Raji (cell line): ENCODE measurements around the gene IQSEC3.

Experiments used
- POLR2A ChIP-seq: IDR thresholded peaks from 2 replicates; pipeline ENCODE4 v1.6.1; 2011; ENCODE audit warnings: low read depth, low read length, control low read depth; ENCODE audit not compliant: insufficient read depth

IQSEC3 gene

DNA sequence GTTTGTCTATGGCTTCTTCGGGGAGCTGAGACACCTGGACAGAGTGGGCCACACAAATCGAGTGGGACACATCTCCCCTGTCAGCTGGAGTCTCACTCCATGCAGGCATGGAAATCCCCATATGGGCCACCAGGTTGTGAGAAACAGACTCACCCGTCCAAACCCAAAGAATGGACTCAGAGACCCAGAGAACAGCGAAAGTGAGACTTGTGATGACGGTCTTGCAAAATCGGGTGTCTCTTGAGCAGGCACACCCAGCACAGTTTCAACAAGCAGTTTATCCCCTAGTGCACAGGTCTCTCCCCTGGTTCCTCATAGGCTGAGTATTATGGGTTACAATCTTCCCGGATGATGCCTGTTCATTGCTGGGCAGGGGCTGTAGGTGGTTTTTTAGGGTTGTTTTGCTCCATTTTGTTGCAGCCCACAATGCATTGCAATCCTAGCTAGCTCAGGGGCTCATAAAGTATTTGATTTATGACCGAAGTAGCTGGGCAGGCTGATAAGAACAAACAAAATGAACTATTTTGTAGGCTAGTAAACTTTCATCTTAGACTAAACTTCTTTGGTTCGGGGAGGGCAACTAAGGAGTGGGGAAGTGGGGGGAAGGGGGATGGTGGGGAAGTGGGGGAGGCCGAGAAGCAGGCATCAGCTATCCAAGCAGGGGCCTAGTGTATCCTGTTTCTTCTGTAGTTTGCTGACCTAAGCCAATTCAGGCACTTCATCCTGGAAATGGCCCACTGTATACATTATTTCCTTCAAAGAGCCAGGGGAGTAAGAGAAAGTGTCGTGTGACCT lies 45.3 kb downstream of the IQSEC3 start:
- TF ChIP-seq POLR2A = no peak

DNA sequence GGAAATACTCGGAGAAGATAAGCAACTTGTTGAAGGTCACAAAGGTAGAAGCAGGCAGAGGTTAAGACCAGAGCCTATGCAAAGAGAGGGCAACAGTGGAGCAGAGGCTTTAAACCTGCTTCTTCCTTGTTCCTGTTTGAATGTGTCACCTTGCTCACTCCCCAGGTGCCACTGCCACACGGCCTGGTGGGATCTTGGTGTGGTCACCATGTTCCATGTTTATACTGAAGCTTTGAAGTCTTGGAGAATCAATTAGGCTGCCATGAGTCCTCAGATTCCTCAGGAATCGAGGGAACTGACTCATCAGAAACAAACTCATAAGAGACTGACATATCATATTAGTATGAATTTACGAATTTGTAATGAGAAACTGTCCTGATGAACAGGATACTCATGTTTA lies 46.8 kb downstream of the IQSEC3 start:
- no peak for TF ChIP-seq POLR2A

GRCh38 chr12:114626-115211 lies 48.2 kb downstream of the IQSEC3 start:
- no peak for TF ChIP-seq POLR2A

- TF ChIP-seq POLR2A = no peak
Observed at GRCh38 chr12:115518-115917, 49.0 kb downstream of the IQSEC3 start.

DNA sequence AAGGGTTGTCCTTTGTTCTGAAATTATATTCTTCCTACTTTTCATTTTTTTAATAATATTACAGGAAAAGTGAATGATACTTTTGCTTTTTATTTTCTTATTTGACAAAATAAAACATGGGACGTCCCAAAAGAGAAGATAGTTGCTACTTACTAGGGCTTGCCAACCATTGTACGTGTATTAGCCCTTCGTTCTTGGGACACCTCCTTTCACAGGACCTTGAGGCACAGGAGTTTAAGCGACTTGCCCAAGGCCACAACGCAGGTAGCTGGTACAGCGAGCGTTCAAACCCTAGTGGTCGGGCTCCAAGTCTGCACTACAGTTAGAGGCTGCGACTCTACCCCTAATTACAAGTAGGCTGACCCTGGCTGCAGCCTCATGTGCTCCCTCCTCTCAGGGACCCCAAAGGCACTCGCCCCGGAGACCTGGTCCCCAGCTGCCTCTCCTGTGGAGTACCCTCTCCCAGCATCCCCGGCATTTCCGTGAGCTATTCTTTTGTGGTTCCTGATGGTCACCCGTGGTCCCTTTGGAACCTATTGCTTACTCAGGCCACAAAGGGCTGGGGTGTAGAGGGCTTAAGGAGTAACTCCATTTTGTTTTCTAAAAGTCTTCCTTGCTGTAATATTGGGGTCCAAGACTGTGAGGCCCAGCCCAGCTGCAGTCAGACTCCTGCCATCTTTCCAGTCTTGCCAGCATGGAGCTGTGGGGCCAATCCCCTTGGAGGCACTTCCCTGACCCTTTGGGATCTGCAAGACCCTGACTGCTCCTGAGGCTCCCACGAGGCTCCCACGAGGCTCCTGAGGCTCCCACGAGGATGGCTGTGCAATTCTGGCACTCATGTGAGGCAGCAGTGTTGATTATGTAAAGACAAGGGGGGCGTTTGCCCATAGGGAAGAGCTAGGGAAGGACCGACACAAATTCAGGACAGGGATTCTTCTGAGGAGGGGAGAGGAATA lies 49.7 kb downstream of the IQSEC3 start:
- TF ChIP-seq POLR2A = no peak

DNA sequence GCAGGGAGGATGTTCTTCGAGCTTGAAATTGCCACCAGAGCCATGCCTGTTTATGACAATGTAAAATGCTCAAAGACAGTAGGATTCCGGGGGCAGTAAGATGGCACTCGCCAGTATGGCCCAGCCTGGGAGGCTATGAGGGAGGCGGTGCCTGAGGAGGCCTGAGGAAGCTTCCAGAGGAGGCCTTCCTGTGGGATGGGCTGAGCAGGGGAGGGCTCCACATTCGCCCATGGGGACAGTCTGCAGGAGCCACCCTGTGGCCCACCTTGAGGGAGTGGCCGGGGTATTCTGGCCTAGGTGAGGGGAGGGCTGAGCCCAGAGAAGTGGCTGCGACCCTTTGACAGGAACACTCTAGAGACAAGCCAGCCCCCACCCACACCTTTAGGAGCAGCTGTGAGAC lies 50.7 kb downstream of the IQSEC3 start:
- TF ChIP-seq POLR2A = no peak

- TF ChIP-seq POLR2A = no peak
Observed at GRCh38 chr12:117816-118345, 51.3 kb downstream of the IQSEC3 start.

- TF ChIP-seq POLR2A = no peak
Observed at GRCh38 chr12:118591-118990, 52.0 kb downstream of the IQSEC3 start.

DNA sequence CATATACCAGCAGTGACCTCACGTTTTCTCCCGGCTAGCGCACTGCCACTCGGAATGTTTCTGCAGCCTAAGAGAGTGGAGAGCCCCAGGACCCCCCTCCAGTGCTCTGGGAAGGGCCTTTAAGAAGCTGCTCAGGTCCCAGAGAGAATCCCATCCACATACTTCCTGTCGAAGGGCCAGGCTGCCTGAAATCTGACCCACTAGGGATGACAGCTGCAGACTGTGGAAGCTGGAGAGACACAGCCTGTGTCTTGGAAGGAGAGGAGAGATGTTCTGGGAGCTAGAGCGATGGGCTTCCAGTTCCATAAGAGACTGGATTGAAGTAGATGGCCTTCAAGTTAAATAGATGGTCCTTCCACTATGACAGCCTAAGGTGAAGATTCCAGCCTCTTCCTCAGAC lies 54.4 kb downstream of the IQSEC3 start:
- TF ChIP-seq POLR2A = no peak

DNA sequence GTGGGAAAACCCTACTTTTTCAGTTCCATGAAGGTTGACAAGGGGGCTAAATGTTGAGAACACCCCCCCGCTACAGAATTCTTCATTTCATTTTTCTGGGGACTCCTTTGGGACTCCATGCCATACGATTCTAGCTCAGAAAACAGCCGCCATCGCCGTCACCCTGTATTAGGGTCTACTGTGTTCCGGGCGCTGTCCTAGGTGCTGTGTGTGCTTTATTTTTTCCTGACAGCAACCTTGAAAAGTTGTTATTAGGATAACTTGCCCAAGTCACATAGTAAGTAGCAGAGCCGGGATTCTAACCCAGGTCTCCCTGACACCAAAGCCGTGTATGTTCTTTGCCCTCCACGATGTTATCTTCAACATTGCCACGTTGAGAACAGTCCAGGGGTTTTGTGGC lies 55.1 kb downstream of the IQSEC3 start:
- TF ChIP-seq POLR2A = no peak

GRCh38 chr12:125075-125474 lies 58.5 kb downstream of the IQSEC3 start:
- TF ChIP-seq POLR2A = no peak

DNA sequence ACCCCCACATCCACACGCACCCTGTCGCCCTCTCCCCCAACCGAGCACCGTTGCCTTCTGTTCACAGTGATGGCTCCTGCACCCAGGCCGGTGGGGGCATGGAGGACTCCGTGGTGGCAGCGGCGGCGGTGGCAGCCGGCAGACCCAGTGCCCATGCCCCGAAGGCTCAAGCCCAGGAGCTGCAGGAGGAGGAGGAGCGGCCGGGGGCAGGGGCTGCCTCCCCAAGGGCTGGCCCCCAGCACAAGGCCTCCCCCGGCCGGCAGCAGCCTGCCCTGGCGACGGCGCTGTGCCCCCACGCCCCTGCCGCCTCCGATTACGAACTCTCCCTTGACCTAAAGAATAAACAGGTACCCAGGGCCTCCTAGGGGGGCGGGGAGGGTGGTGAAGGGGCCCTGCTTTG lies 59.0 kb downstream of the IQSEC3 start:
- no peak for TF ChIP-seq POLR2A

GRCh38 chr12:128079-128478 lies 61.5 kb downstream of the IQSEC3 start:
- no peak for TF ChIP-seq POLR2A

DNA sequence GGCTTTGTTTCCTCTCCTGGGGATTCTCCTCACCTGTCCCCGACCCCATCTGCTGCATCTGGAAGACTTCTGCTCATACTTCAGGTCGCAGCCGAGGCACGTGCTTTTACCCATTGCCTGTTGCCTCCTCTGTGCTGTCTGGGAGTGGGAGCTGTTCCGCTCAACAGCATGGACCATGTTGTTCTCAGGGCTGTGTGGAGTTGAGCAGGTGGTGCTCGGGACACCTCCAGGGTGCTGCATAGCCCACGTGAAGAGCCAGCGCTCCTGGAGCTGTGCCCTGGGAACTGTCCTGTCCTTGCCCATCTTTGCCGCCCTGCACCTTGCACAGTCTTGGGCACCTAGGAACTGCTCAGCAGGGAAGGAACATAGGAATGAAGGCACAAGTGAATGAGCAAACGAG lies 62.4 kb downstream of the IQSEC3 start:
- TF ChIP-seq POLR2A = no peak

DNA sequence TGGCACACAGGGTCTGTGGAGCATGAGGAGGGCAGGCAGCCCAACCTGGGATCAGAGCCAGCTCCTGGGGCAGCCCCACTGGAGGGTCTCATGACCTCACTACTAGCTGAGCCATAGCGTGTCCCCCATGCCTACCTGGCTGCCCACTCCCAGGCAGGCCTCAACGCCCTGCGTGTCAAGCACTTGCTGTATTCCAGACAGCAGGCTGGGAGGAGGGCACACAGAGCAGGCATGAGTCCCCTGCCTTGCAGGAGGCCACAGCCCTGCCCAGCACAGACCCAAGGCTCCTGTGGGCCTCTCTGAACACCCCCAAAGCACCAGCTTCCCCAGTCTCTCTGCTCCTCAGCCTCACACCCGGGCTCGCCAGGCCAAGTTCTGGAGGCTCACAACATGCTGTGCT lies 64.0 kb downstream of the IQSEC3 start:
- TF ChIP-seq POLR2A = no peak
